Measurements from ENCODE around the gene RPS6KL1. TPM values are rescaled to one million over a fixed set of nuclear protein-coding genes. Genes with fewer than 3 reads are reported as not detected.

The RPS6KL1 gene
- polyA plus RNA-seq (ENCODE audit: insufficient read length in 12 of 12), result 10 to 100 TPM in 5 of 12 donors, 1 to 10 TPM in 6, not detected in 1; 3.9 to 15.7 (median 9.9) TPM
- long read RNA-seq, donor 1, partial matches to known transcripts, result 0 of 1 reads
- long read RNA-seq, donor 1, other reads (novel, unspliced or antisense), result 0 of 1 reads
- long read RNA-seq, donor 2, result 0 reads
- long read RNA-seq, donor 3, result 0 reads
- long read RNA-seq, donor 4, result 0 reads
- long read RNA-seq, donor 5, partial matches to known transcripts, result 0 of 1 reads
- long read RNA-seq, donor 5, other reads (novel, unspliced or antisense), result 0 of 1 reads
- long read RNA-seq, donor 6, result 0 reads
- long read RNA-seq, donor 7, result 0 reads
- long read RNA-seq, donor 8, partial matches to known transcripts, result 0 of 5 reads
- long read RNA-seq, donor 8, other reads (novel, unspliced or antisense), result 5 of 5 reads
- long read RNA-seq, donor 9, partial matches to known transcripts, result 0 of 1 reads
- long read RNA-seq, donor 9, other reads (novel, unspliced or antisense), result 0 of 1 reads
- long read RNA-seq, donor 10, partial matches to known transcripts, result 0 of 1 reads
- long read RNA-seq, donor 10, other reads (novel, unspliced or antisense), result 0 of 1 reads
- long read RNA-seq, donor 11, result 0 reads

GRCh38 chr14:74922752-74923401 is at the start of gene RPS6KL1:
RPS6KL1 (minus strand) TSS chr14:74923260; CDS start chr14:74921541, 1,719 bp downstream.
- DNase-seq, result peak; percentile 71

GRCh38 chr14:74968811-74969210 is 45.8 kb upstream of the RPS6KL1 start:
- no peak for DNase-seq

GRCh38 chr14:74965486-74966153 is 42.6 kb upstream of the RPS6KL1 start:
- DNase-seq, result no peak

DNA sequence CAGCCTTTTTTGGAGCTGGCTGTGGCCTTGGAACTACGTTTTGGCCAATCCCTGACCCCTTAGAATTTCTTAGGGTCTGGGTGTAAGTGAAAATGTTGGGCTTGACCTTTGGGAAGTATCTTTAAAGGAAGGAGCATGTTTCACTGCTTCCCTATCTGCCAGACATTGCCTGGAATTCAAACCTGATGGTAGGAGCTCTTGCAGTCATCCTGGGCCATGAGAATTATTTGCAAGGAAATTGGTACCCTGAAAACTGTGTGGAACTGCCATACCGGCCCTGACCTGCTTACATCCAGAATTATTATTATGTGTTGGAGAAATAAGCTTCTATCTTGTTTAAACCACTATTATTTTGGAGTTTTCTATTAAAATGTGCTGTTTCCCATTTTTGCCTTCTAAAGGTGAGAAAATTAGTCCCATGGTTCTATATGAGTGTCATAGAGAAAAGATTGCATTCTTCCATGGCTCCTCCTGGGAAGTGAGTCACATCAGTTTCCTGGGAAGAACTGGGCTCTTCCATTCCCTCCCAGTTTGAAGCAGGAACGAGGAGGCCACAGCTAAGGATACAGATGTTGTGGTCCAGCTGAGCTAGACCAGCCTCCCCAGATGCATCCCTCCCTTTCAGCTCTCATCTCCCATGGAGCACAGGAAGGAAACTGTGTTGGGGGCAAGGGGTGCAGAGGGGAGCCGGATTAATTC is 41.9 kb upstream of the RPS6KL1 start:
- DNase-seq, result no peak

DNA sequence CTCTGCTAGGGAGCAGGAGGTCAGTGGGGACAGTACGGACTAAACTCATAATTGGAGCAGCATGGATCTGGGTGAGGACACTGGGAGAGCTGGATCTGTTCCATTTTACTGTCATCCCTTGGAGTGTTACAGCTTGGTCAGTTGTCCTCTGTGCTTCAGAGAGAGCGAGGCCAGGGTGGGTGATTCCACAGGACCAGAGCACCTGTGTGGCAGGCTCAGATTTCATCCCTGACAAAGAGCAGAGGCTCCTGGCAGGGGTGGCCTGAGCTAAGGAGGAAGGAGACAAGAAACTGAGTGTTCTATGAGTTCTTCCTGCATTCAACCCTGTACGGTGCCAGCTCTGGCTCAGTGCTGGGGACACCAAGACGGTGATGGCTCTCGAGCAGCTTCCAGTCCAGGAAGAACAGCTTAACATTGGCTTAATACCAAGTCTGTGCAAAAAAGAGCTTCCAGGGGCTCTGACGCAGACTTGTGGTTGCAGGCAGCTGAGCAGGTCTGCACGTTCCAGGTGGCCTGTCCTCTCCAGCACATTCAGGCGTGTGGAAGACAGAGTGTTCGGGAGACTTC is 40.7 kb upstream of the RPS6KL1 start:
- DNase-seq, result no peak

DNA sequence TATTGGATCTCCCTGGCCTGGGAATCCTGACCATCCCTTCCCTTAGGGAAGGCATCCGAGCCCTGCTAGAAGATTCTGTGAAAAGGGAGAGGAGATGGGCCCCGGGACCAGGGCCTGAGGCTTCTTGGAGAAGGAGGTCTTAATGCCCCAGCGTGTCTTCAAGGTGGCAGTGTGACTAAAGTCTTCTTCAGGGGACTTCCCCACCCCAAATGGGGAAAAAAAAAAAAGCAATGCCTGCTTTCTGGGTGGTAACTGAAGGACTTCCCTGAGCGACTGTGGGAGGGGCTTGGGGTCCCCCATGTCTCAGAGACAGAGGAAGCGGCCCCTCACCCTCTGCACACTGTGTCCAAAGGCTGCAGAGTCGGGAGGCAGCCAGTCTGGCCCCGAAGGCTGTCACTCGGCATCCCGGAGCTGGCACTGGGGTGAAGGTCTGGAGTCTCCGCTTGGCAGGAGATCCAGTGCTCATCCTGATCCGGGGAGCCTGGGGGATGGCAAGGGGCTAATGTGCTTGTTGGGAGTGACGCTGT is 40.2 kb upstream of the RPS6KL1 start:
- no peak for DNase-seq

- no peak for DNase-seq
Measured at GRCh38 chr14:74962493-74962892, 39.4 kb upstream of the RPS6KL1 start.

DNA sequence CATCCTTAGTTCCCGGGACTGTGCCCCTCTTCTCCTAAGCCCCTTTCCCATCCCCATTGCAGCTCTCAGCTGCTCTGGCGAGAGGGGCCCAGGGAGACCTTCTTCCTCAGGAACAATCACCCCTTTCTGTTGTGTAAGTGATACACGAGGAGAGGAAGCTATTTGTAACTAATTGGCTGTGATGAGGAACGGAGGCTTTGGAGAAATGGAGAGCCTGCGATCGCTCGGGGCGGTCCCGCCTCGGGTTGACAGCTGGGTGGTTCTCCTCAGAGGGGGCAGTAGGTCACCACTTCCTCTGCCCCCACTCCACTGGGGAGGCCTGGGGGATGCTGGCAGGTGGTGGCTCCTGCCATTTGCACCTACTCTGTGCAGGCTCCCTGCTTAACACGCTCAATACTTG is 39.0 kb upstream of the RPS6KL1 start:
- no peak for DNase-seq

- DNase-seq, result no peak
Measured at GRCh38 chr14:74961238-74961911, 38.3 kb upstream of the RPS6KL1 start.

DNA sequence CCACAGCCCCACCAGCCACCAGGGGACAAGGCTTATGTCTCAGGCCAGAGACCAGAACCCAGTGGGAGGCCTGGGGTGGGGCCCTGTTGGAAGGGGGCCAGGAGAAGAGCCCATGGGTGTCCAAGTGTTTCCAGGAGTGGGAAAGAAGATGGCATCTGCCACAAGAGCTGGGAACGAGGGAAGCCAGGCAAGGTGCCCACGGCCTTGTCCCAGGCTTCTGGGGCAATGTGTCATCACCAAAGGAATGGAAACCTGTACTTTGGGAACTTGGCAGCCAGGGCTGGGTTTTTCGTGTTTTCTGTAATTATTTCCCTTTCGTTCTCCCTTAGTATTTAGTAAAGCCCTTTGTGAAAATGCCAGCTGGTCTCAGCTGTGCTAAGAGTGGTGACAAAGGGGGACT is 37.7 kb upstream of the RPS6KL1 start:
- no peak for DNase-seq

GRCh38 chr14:74959596-74960180 is 36.6 kb upstream of the RPS6KL1 start:
- DNase-seq, result no peak

- no peak for DNase-seq
Measured at GRCh38 chr14:74956280-74957072, 33.4 kb upstream of the RPS6KL1 start.

DNA sequence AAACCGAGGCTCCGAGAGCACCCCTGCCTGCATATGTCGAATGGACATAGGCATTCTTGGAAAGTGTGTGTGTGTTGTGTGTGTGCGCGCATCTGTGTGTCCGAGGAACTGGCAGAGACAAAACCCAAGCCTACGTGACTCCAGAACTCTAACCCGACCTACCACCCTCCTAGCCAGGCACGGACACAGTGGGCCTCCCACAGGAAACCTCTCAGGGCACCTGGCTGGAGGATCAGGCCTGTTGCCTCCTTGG is 32.9 kb upstream of the RPS6KL1 start:
- no peak for DNase-seq

GRCh38 chr14:74955229-74956026 is 32.4 kb upstream of the RPS6KL1 start, which contains the start of gene PGF:
PGF (minus strand) TSS chr14:74955597; CDS start chr14:74955242, 355 bp downstream.
- no peak for DNase-seq

DNA sequence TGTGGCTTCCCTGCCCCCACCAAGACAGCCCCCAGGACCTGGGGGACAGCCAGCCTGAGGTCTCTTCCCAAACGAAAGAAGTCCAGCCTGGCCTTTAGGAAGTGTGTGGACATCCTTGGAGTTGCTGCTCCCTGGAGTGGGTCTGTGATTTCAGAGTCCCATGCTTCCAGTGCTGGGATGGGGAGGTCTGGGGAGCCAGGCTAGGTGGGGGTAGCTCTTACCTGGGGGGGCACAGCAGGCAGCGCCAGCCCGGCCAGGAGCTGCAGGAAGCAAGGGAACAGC is 31.8 kb upstream of the RPS6KL1 start:
- no peak for DNase-seq

- DNase-seq, result no peak
Measured at GRCh38 chr14:74954232-74954946, 31.3 kb upstream of the RPS6KL1 start.

GRCh38 chr14:74953686-74954085 is 30.6 kb upstream of the RPS6KL1 start:
- no peak for DNase-seq
